NCI-H1694 treated with DMSO at 0.1 percent for 48 hours (cell line): ENCODE measurements around the gene OFD1.

Experiments used
- DNase-seq: peaks from one replicate; lab custom pipeline; 2025; lab: John Stamatoyannopoulos, UW

OFD1 gene

DNA sequence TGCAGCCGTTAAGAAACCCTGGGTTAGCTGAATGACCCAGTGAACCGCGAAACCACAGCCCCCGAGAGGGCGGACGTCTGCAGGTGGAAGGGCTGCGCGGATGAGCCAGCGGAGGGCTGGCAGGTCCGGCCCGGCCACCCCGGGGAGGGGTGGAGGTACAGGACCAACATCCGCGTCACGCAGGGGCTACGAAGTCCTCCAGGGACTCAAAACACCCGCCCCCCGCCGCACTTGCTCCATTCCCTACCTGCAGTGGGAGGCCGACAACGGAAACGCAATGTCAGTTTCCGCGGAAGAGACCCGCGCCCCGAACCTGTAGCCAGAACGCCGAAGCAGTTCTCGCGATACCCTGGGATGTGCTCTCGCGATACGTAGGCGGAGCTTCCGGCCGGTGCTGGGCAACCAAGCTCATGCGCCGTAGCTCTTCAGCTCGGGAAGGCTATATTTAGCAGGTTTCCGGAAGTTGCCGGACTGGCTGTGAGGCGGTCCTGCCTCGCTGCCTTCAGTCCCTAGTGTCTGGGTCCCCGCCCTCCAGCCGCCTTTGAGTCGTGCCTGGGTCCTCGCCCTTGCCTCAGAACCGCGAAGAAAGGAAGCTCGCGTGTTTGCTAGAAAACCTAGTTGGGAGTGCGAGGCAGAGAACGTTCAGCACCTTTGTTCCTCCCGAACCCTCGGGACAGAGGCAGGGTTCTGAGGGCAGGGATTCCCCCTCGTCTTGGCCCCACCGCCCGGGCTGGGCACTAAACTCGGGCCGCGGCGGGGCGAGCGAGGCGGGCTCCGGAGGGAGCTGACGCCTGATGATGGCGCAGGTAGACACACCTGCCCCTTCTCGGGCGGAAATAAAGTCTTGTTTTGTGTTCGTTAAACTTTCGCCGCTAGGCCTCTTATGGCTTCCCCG, at the start of gene OFD1, which contains the start of gene TRAPPC2:
OFD1 (plus strand) TSS at position 471 of the 895 bp plus-strand sequence; CDS start at position 795, 324 bp downstream.
TRAPPC2 (minus strand) TSS at position 343 of the 895 bp plus-strand sequence. CDS start 14,657 bp downstream, outside the sequence.
- peak; percentile 52 for DNase-seq

GRCh38 chrX:13685126-13685763, 49.3 kb upstream of the OFD1 start:
- no peak for DNase-seq

DNA sequence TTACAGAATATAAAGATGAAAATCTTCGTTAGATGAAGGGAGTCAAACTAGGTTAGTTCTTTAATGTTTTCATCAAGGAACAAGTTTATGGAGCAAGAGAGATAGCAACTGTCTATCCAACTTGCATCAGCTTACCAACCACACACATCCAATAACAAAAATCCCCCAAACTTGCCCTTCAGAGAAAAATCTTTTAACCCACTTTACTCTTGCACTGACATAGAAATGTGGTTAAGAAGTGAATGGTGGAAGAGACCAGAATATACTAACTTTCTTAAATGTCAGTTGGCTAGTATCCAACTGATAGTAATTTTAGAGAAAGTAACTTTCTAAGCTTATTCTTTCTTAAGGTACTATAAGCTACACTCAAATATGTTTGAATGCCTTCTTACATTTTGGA, 47.3 kb upstream of the OFD1 start:
- no peak for DNase-seq

- no peak for DNase-seq
Measured at GRCh38 chrX:13688384-13688957, 46.1 kb upstream of the OFD1 start.

GRCh38 chrX:13688958-13689740, 45.4 kb upstream of the OFD1 start, which contains the start of gene RAB9A:
RAB9A (plus strand) TSS chrX:13689128; CDS start chrX:13708747, 19,619 bp downstream.
- peak; percentile 4 for DNase-seq

- no peak for DNase-seq
Measured at GRCh38 chrX:13689741-13690211, 44.8 kb upstream of the OFD1 start.

GRCh38 chrX:13690836-13691235, 43.7 kb upstream of the OFD1 start:
- no peak for DNase-seq

GRCh38 chrX:13691841-13692371, 42.6 kb upstream of the OFD1 start:
- DNase-seq, result no peak

GRCh38 chrX:13692771-13693231, 41.7 kb upstream of the OFD1 start:
- DNase-seq, result no peak

DNA sequence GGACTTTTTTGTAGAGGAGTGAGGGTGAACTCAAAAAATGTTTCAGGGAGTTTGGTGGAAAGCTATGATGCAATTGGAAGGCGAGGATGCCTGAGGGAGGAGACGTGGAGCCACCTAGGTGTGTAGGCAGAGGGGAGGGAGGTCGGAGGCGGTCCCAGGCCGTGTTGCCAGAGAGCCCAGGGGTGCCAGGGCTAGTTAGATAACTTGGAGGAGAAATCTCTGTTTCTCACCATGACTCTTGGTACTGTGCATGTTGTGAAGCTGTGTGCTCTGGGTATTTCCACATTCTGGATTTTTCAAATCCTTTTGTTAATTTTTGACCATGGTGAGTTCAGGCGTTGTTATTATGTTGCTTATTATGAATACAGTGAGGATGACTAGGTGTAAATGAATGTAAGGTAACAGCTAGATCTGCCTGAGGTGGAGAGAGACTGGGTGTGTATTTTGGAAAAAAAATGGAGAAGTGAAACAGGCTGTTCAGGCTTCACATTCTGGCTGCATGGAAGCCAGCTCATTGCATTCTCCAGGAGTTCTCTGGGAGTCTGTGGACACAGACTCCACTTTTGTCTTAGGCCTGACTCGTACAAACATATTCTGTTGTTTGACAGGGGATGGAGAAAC, 41.1 kb upstream of the OFD1 start:
- DNase-seq, result no peak

GRCh38 chrX:13694359-13694758, 40.2 kb upstream of the OFD1 start:
- no peak for DNase-seq

GRCh38 chrX:13694983-13695382, 39.6 kb upstream of the OFD1 start:
- DNase-seq, result no peak

DNA sequence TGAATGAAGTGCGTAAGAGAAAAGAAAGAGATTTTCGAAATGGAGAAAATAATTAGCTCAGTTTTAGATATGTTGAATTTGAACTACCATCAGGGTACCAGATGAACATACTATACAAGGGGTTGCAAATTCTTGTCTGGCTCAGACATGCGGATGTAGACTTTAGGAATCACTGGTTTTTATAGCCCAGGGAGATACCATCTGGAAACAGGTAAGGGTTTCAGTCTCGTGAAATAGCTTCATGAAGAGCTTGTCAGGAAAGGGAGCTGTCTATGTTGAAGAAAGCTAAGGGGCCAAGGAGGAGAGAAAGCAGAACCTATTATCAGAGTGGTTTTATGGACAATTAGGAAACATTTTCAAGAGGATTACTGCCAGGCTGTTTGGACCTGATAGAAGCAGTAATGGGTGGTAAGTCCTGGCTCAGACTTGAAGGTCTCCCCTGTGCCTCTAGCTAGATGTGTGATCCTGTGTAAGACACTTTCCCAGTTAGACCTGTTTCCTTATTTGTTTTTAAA, 38.9 kb upstream of the OFD1 start:
- no peak for DNase-seq

- no peak for DNase-seq
Measured at GRCh38 chrX:13697455-13697854, 37.1 kb upstream of the OFD1 start.

GRCh38 chrX:13697976-13698375, 36.6 kb upstream of the OFD1 start:
- no peak for DNase-seq

DNA sequence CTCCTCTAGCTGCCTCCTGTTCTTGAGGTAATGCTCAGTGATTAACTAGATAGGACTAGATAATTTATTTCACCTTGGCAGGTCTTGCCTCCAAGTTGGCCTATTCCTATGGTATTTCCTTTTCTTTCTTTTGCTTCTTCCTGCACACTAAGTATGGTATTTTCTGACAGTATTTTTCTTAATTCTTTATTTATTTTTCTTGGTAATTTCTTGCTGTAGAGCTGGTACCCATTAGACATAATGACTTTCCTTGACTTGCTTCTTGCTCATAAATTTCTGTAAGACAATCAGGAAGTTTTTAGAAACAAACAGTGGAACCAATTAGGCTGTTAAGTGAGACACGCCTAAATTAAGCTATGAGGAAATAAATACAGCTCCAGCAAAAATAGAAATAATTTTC, 36.1 kb upstream of the OFD1 start:
- no peak for DNase-seq

GRCh38 chrX:13699183-13699826, 35.2 kb upstream of the OFD1 start:
- DNase-seq, result no peak

DNA sequence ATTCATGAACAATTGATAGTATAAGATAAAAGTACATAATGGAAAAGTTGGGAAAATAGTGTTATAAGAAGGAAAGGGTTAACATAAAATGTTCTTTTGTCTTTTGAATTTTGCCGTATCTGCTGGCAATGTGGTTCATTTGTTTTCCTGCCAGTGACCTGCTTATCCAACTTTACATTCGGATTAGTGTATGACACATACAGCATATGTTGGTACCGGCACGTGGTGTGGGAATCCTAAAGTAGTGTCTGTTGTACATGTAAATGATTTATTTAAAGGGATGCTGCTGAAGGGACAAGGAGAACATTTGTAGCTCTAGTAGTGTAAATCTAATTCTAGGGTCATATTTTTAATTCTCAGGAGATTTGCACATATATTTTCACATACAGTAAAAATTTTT, 34.2 kb upstream of the OFD1 start:
- DNase-seq, result no peak

GRCh38 chrX:13702111-13702789, 32.3 kb upstream of the OFD1 start:
- no peak for DNase-seq

DNA sequence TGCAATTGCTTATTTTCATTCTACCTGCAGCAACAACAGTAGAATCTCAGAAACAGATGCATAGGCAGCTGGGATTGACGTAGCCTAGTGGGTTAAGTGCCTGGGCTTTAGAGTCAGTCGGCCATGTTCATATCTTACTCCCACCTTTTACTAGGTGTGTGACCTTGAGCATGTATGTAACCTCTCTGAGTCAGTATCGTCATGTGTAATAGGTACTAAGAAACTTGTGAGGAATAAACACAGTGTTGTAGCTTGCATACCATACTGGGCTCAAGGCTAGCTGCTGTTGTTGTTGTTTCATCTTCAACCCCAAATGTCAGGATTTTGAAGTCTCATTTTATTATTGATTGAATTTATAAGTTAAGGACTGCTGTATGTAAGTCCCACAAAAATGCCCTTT, 31.4 kb upstream of the OFD1 start:
- DNase-seq, result no peak
